Panc1 (cell line): Measurements from ENCODE around the gene MPPED1.

ENCODE experiments used
- CTCF ChIP-seq: fragments of 450-650 bp; IDR thresholded peaks from 2 replicates; pipeline ENCODE4 v1.5.1; 2017; ENCODE audit warnings: mild to moderate bottlenecking
- POLR2AphosphoS5 ChIP-seq: IDR thresholded peaks from 2 replicates; pipeline ENCODE4 v1.6.1; 2012; ENCODE audit warnings: mild to moderate bottlenecking, low read depth, low read length, moderate library complexity

- TF ChIP-seq CTCF (no peak; the same call in 1 of the 2 replicates), POLR2AphosphoS5 (no peak)
These were observed 125.3 kb downstream of the MPPED1 start for GRCh38 chr22:43537019-43537585.
